GM19099 (cell line): ENCODE measurements around the gene NOL9.

ENCODE experiments used
- POLR2A ChIP-seq: IDR thresholded peaks from 3 replicates; pipeline ENCODE4 v1.6.1; 2011; ENCODE audit warnings: low read depth; ENCODE audit not compliant: insufficient read length; ENCODE audit errors: extremely low read depth

NOL9 gene

DNA sequence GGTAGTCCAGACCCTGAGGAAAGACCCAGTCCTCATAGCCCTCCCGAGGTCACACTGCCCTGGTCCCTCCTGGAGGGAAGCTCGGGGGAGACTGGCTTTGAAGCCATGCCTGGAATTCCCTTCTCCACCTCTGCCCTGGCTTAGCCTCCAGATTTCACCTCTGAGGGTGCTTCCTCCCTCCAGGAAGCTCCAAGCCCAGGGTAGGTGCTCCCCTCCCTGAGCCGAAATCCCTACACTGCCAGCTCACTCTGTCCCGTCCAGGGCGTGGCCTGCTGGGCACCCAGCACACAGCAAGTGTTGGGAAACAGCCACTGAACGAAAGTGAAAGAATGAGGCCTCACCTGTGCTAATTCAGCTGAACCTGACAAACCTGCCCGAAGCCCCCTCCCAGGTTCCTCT is 82.3 kb downstream of the NOL9 start:
- no peak for TF ChIP-seq POLR2A
